Kidney epithelial cell (primary cell): Measurements from ENCODE around the gene WDR37. TPM values are rescaled to one million over a fixed set of nuclear protein-coding genes. Genes with fewer than 3 reads are reported as not detected.

Source experiments
- DNase-seq: peaks from one replicate; pipeline ENCODE4 v3.0.0-alpha.2; 2010; ENCODE audit warnings: low read depth
- H3K27me3 ChIP-seq: 2 replicates; pipeline ENCODE4 v1.6.0; 2011; ENCODE audit warnings: low read length; ENCODE audit not compliant: control insufficient read depth, insufficient read depth
- H3K36me3 ChIP-seq: 2 replicates; pipeline ENCODE4 v1.5.1; 2011; ENCODE audit warnings: low read length; ENCODE audit not compliant: control insufficient read depth, insufficient read depth
- H3K4me3 ChIP-seq: 2 replicates; pipeline ENCODE4 v1.5.1; 2011; ENCODE audit warnings: low read depth, mild to moderate bottlenecking, control low read depth, low read length
- total RNA-seq: library from RNA; depleted of rRNA; stranded (reverse); fragments of >200 nt; gene quantifications from 2 replicates; pipeline ENCODE4 v1.2.3, GENCODE V29; 2015
- TF ChIP-seq, protein P1 (sequence below): IDR thresholded peaks from 2 replicates; pipeline ENCODE4 v1.5.1; 2011; ENCODE audit warnings: mild to moderate bottlenecking, moderate library complexity, low read length, control low read depth, inconsistent platforms; ENCODE audit not compliant: insufficient read depth, poor library complexity, severe bottlenecking

Gene WDR37
- total RNA-seq, 1 donor from 2014 or later: 15.1 TPM

DNA sequence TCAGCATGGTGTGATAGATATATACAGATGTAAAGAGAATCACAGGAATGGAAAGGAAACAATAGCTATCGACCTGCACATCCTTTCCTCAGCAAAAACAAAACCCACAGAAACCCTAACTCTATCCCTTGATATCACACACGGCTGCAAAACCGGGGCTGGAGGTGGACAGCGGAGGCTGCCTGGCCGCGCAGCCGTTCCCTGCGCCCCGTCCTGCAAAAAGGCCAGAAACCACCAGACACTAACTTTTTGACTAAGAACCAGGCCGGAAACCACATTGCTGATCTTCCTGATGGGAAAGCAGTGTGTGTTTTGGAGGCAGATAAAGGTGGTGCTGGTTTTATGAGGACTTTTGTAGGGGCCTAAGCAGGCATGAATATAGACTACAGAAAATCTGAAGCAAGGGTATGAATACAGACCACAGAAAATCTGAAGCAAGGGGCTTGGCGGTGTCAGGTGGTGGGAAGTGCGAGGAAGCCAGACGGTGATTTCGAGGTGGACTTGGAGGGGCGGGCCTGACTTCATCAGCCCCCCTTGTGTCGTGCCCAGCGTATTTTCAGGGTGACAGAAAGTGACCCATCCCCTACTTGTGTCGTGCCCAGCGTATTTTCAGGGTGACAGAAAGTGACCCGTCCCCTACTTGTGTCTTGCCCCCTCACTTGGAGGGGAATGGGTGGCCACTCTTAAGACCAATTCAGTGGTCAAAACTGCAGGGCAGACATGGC lies 123.3 kb downstream of the WDR37 start:
- no peak overlapping the region for H3K4me3 ChIP-seq
- TF ChIP-seq, protein P1, sequence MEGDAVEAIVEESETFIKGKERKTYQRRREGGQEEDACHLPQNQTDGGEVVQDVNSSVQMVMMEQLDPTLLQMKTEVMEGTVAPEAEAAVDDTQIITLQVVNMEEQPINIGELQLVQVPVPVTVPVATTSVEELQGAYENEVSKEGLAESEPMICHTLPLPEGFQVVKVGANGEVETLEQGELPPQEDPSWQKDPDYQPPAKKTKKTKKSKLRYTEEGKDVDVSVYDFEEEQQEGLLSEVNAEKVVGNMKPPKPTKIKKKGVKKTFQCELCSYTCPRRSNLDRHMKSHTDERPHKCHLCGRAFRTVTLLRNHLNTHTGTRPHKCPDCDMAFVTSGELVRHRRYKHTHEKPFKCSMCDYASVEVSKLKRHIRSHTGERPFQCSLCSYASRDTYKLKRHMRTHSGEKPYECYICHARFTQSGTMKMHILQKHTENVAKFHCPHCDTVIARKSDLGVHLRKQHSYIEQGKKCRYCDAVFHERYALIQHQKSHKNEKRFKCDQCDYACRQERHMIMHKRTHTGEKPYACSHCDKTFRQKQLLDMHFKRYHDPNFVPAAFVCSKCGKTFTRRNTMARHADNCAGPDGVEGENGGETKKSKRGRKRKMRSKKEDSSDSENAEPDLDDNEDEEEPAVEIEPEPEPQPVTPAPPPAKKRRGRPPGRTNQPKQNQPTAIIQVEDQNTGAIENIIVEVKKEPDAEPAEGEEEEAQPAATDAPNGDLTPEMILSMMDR: no peak
- DNase-seq: no peak
- H3K27me3 ChIP-seq: peaks cover 7% of the 10 kb centered on the region
- no peaks in the 10 kb centered on the region for H3K36me3 ChIP-seq

DNA sequence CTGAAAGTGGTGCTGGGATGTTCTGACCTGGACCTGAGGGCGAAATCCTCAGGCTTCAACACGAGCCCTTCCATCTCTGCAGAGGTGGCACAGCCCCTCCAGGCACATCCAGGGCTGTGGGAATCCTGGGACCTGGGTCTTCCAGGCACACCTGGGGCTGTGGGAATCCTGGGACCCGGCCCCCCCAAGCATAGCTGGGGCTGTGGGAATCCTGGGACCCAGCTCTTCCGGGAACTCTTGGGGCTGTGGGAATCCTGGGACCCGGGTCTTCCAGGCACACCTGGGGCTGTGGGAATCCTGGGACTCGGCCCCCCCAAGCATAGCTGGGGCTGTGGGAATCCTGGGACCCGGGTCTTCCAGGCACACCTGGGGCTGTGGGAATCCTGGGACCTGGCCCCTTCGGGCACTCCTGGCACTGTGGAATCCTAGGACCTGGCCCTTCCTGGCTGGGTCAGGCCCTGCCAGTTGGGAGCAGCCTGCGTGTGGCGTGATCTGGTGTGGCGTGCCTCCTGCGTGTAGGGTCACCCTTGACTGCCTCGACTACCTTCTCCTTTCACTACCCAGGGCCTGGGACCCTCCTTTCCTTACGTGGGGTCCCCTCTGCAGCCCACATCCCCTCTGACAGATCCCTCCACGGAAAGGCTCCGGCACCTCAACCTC lies 124.0 kb downstream of the WDR37 start:
- Histone ChIP-seq H3K4me3 (no peak overlapping the region), H3K36me3 (no peaks in the 10 kb centered on the region), H3K27me3 (peaks cover 7% of the 10 kb centered on the region)
- TF ChIP-seq, protein P1: no peak
- no peak for DNase-seq

DNA sequence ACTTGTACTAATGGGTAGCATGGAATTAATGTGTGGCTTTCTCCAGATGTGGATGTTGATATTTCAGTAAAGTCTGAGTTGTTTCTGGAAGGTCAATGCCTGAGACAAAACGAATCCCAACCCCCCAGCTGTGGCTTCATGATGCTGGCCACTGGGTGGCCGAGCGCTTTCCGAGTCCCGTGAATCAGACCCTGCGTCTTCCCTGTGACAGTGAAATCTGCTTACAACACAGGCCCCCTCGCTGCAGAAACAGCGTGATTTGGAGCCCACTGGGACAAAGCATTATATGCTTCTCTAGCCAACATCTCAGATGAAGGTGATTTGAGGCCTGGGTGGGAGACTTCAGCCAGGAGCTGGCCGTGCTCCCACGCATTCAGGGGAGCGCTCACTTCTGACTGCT lies 124.7 kb downstream of the WDR37 start:
- H3K27me3 ChIP-seq: peaks cover 7% of the 10 kb centered on the region
- H3K36me3 ChIP-seq: no peaks in the 10 kb centered on the region
- no peak overlapping the region for H3K4me3 ChIP-seq
- TF ChIP-seq, protein P1: no peak
- DNase-seq: no peak

Other genes with a start within 250 kb of the WDR37 start
- 63.6 and 64.0 TPM in 2 replicates for gene LARP4B, start 124.7 kb upstream of the WDR37 start, total RNA-seq
- gene GTPBP4, start 68.0 kb upstream of the WDR37 start, total RNA-seq: 29.3 and 59.2 TPM in 2 replicates
- 0.13 TPM in 1 of 2 replicates, not detected in the other for gene IDI2, start 30.5 kb upstream of the WDR37 start, total RNA-seq
- gene IDI1, start 7.3 kb upstream of the WDR37 start, total RNA-seq: 59.5 and 65.3 TPM in 2 replicates